KMS-11 (cell line): Measurements from ENCODE around the gene TRIM42.

Experiments
- H2AFZ ChIP-seq: fragments of 200-600 bp; sonication (generic); 2 replicates; pipeline ENCODE4 v1.6.1; 2016; ENCODE audit warnings: antibody characterized with exemption, mixed run types, low read depth
- H3K27ac ChIP-seq: fragments of 200-600 bp; sonication (generic); 2 replicates; pipeline ENCODE4 v1.6.1; 2016; ENCODE audit warnings: mild to moderate bottlenecking, mixed run types
- H3K27me3 ChIP-seq: fragments of 200-600 bp; sonication (generic); 2 replicates; pipeline ENCODE4 v1.6.1; 2017; ENCODE audit warnings: mild to moderate bottlenecking, low read depth, mixed run types, moderate library complexity; ENCODE audit not compliant: insufficient read depth
- H3K36me3 ChIP-seq: fragments of 200-600 bp; sonication (generic); 2 replicates; pipeline ENCODE4 v1.6.1; 2017; ENCODE audit warnings: mild to moderate bottlenecking, mixed run types; ENCODE audit not compliant: insufficient read depth
- H3K4me1 ChIP-seq: fragments of 200-600 bp; sonication (generic); 2 replicates; pipeline ENCODE4 v1.6.1; 2016; ENCODE audit warnings: mild to moderate bottlenecking, low read depth, mixed run types; ENCODE audit not compliant: poor library complexity, severe bottlenecking
- H3K4me2 ChIP-seq: fragments of 200-600 bp; sonication (generic); 2 replicates; pipeline ENCODE4 v1.7.0; 2016; ENCODE audit warnings: mild to moderate bottlenecking, mixed run types
- H3K4me3 ChIP-seq: fragments of 200-600 bp; sonication (generic); IDR thresholded peaks from 2 replicates; pipeline ENCODE4 v1.6.1; 2017; ENCODE audit warnings: low read depth, low read length, mixed read lengths; ENCODE audit not compliant: insufficient read depth
- H3K79me2 ChIP-seq: fragments of 200-600 bp; sonication (generic); 2 replicates; pipeline ENCODE4 v1.6.1; 2016; ENCODE audit warnings: low read depth, mixed run types; ENCODE audit not compliant: insufficient read depth
- H3K9ac ChIP-seq: fragments of 200-600 bp; sonication (generic); 2 replicates; pipeline ENCODE4 v1.6.1; 2016; ENCODE audit warnings: mild to moderate bottlenecking, mixed run types
- H4K20me1 ChIP-seq: fragments of 200-600 bp; sonication (generic); 2 replicates; pipeline ENCODE4 v1.6.1; 2016; ENCODE audit warnings: mild to moderate bottlenecking, mixed run types; ENCODE audit not compliant: insufficient read depth
- TF ChIP-seq, protein P1 (sequence below): fragments of 200-600 bp; sonication (generic); conservative IDR thresholded peaks from 2 replicates; pipeline ENCODE4 v1.6.1; 2017; ENCODE audit warnings: low read depth, mild to moderate bottlenecking, antibody characterized with exemption, low read length, moderate library complexity, mixed read lengths

Gene TRIM42

DNA sequence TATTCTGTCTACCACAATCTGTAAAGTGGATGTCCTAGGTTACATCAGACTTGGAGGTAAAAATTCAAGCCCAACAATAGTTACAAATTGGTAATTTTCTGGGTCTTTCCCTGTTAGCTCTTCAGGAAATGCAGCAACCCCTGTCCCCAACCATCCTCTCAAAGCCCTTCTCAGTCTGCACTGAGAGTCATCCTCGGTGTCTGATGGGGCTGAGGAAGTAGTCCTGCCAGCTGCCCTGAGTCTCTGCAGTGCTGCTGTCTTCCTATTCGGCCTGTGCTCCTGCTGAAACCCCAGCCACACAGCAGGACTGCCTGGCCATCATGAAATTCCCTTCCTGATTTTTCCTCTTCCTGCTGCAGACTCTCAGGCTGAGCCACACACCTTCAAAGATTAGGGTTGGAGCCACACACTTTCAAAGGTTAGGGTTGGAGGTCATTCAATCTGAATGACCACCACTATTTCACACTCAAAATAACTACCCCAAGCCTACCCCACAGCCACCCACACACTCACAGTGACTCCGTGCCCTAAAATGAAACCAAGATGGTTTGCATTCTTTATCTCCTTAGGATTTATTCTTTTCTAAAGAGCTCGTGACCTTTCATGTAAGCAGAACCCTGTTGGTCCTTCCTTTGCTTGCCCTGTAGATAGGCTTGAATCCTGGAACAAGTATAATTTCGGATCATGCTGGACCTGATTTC is 17.6 kb downstream of the TRIM42 start:
- H3K27ac ChIP-seq: no peak overlapping the region
- no peak overlapping the region for H3K4me2 ChIP-seq
- H3K36me3 ChIP-seq: no peaks in the 10 kb centered on the region
- H3K4me1 ChIP-seq: no peaks in the 10 kb centered on the region
- H3K9ac ChIP-seq: no peak overlapping the region
- TF ChIP-seq, protein P1, sequence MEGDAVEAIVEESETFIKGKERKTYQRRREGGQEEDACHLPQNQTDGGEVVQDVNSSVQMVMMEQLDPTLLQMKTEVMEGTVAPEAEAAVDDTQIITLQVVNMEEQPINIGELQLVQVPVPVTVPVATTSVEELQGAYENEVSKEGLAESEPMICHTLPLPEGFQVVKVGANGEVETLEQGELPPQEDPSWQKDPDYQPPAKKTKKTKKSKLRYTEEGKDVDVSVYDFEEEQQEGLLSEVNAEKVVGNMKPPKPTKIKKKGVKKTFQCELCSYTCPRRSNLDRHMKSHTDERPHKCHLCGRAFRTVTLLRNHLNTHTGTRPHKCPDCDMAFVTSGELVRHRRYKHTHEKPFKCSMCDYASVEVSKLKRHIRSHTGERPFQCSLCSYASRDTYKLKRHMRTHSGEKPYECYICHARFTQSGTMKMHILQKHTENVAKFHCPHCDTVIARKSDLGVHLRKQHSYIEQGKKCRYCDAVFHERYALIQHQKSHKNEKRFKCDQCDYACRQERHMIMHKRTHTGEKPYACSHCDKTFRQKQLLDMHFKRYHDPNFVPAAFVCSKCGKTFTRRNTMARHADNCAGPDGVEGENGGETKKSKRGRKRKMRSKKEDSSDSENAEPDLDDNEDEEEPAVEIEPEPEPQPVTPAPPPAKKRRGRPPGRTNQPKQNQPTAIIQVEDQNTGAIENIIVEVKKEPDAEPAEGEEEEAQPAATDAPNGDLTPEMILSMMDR: no peak
- H2AFZ ChIP-seq: no peak overlapping the region
- H3K4me3 ChIP-seq: no peak overlapping the region
- H4K20me1 ChIP-seq: no peaks in the 10 kb centered on the region
- no peaks in the 10 kb centered on the region for H3K79me2 ChIP-seq
- H3K27me3 ChIP-seq: no peaks in the 10 kb centered on the region

DNA sequence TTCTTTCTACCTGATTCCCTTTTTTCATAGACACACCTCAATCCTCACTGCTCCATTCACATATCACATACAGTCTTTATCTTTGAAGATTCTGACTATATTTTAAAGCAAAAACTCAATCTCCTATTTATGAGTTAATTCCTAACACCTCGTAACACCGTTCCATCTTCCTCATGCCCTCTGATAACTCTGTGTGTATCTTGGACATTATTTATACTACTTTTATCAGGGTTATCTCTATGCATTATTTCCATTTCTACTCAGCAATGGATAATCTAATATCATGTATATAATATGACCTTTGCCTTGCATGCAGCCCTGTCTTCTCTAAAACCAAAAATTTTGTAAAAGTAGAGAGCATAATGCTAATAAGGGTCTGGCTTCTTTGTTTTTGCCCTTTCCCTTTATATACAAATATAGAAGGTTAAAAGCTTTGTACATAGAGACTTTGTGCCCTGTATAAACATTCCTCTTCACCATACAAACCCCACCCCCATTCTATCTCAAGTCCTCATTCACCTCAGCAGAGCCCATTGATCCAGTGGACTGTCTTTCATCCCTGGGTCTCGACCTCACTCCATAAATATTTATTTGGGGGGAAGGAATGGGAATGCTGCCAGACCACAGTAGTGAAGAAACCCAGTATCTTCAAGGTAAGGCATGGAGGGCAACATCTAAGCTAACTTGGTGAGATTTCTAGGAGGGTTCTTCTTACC is 21.8 kb downstream of the TRIM42 start:
- H3K27me3 ChIP-seq: no peaks in the 10 kb centered on the region
- H3K27ac ChIP-seq: no peak overlapping the region
- H3K79me2 ChIP-seq: no peaks in the 10 kb centered on the region
- no peak overlapping the region for H3K4me3 ChIP-seq
- no peak overlapping the region for H3K9ac ChIP-seq
- H3K4me1 ChIP-seq: no peaks in the 10 kb centered on the region
- TF ChIP-seq, protein P1: no peak
- H4K20me1 ChIP-seq: no peaks in the 10 kb centered on the region
- no peak overlapping the region for H2AFZ ChIP-seq
- H3K36me3 ChIP-seq: no peaks in the 10 kb centered on the region
- H3K4me2 ChIP-seq: no peak overlapping the region

DNA sequence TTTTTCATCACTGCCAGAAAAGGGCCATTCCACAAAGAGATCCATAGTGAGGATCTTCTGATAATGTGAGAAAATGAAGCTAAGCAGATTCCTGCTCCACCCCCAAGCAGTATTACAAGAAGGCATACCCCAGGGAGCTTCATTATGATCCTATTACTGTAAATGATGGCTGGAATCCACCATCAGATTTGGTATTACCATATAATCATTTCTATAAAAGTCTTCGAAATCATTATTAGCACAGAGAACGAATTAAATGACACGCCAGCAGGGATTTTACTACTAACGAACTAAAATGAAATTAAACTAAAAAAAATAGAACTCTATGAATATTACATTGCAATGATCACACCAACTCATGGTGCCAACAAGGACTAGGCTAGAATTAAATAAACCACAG is 24.4 kb downstream of the TRIM42 start:
- Histone ChIP-seq H3K4me3 (no peak overlapping the region), H3K36me3 (no peaks in the 10 kb centered on the region), H3K4me1 (no peaks in the 10 kb centered on the region), H3K79me2 (no peaks in the 10 kb centered on the region), H2AFZ (no peak overlapping the region), H3K9ac (no peak overlapping the region), H3K4me2 (no peak overlapping the region), H3K27ac (no peak overlapping the region), H4K20me1 (no peaks in the 10 kb centered on the region), H3K27me3 (no peaks in the 10 kb centered on the region)
- TF ChIP-seq, protein P1: no peak

DNA sequence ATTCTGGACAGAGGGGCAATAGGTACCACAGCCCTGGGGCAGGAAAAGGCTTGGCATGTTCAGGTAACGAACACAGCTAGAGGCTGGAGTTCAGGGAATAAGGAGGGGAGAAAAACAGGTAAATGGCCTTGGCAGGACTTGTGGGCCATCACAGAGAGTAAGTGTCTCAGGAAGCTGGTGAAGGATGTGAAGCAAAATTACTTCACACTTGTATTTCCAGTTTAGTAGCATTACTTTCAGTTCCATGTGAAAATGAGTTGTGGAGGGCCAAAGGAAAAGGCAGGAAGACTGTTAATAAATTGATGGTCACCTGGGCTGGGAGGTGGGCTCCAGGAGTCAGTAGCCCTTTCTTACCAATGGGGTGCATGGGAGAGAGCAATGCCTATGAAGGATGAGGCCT is 25.6 kb downstream of the TRIM42 start:
- no peak overlapping the region for H3K27ac ChIP-seq
- no peaks in the 10 kb centered on the region for H3K36me3 ChIP-seq
- TF ChIP-seq, protein P1: no peak
- H3K4me3 ChIP-seq: no peak overlapping the region
- no peak overlapping the region for H3K9ac ChIP-seq
- no peaks in the 10 kb centered on the region for H3K79me2 ChIP-seq
- no peaks in the 10 kb centered on the region for H3K4me1 ChIP-seq
- no peaks in the 10 kb centered on the region for H4K20me1 ChIP-seq
- H3K4me2 ChIP-seq: no peak overlapping the region
- no peak overlapping the region for H2AFZ ChIP-seq
- H3K27me3 ChIP-seq: no peaks in the 10 kb centered on the region
